Esophagus (tissue), 2 donors: ENCODE data around the gene UBE2S. TPM values are rescaled to one million over a fixed set of nuclear protein-coding genes. Genes with fewer than 3 reads are reported as not detected.

ENCODE experiments used
- H3K27ac ChIP-seq, 2 donors: one replicate each; pipeline ENCODE4 v1.5.1; 2013; ENCODE audit warnings: low read depth in 2 of 2, mild to moderate bottlenecking in 2 of 2, inconsistent platforms in 1 of 2, low read length in 1 of 2, moderate library complexity in 1 of 2
- H3K27me3 ChIP-seq, 2 donors: one replicate each; pipeline ENCODE4 v1.6.1; 2013; ENCODE audit warnings: low read length in 2 of 2, control low read depth in 1 of 2, mild to moderate bottlenecking in 1 of 2; ENCODE audit not compliant: insufficient read depth in 2 of 2, control insufficient read depth in 1 of 2
- H3K36me3 ChIP-seq, 2 donors: one replicate each; pipeline ENCODE4 v1.6.1; 2013; ENCODE audit warnings: low read length in 1 of 2; ENCODE audit not compliant: control insufficient read depth in 2 of 2, insufficient read depth in 2 of 2
- H3K4me1 ChIP-seq, 2 donors: one replicate each; pipeline ENCODE4 v1.6.1; 2013; ENCODE audit warnings: low read length in 1 of 2; ENCODE audit not compliant: control insufficient read depth in 2 of 2, insufficient read depth in 2 of 2
- H3K4me3 ChIP-seq, 2 donors: one replicate each; pipeline ENCODE4 v1.5.1; 2013; ENCODE audit warnings: low read length in 2 of 2, mild to moderate bottlenecking in 2 of 2, low read depth in 1 of 2, moderate library complexity in 1 of 2
- H3K9me3 ChIP-seq, 2 donors: one replicate each; pipeline ENCODE4 v1.6.1; 2013; ENCODE audit warnings: mild to moderate bottlenecking in 2 of 2, low read depth in 1 of 2, low read length in 1 of 2, moderate library complexity in 1 of 2; ENCODE audit not compliant: control insufficient read depth in 2 of 2, insufficient read depth in 1 of 2
- WGBS, 2 donors: extraction: QIAGEN DNeasy Blood & Tissue Kit; methylation state at CpG; one replicate each; pipeline ENCODE4 v1.1.7; 2013; 5-methylcytosine and 5-hydroxymethylcytosine counted together
- polyA plus RNA-seq, 2 donors: library from polyadenylated mRNA; stranded (reverse); fragments of 200-250 nt; gene quantifications; one replicate each; pipeline ENCODE4 v1.2.3, GENCODE V29; 2013
- donor health status: healthy with polysubstance abuse.
- donor health status: Bipolar disorder and iron deficiency.

The UBE2S gene
- polyA plus RNA-seq, 2 donors: 12.8 to 24.1 TPM

DNA sequence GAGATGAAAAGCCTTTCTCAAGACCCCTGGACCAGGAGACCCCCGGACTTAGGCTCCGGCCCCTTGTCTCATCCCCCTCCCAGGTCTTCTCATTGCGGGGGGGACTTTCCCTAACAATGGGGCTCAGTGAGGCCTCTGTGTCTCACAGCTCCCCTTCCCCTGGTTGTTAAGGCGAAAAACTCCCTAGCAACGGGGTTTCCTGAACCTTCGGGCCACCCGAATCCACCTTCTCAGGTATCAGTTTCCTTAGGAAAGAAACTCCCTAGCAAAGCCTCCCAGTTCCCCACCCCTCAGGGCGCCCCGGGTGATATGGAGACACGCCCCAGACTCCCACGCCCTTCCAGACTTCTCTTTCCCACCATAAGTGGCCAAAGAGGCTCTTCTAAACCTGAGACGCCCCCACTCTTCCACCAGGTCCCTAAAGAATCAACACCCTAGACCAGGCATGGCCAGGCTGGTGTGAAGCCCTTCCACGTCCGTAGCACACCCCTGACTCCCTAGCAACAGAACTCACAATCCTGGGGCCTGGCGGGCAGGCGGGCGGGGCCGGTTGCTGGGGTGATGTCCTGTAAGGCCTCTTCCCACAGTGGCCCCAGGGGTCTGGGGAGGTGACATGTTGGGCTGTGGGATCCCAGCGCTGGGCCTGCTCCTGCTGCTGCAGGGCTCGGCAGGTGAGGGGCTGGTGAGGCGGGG is 31.2 kb downstream of the UBE2S start, which contains the start of gene TMEM190:
TMEM190 (plus strand) TSS at position 586 of the 693 bp plus-strand sequence; CDS start at position 614, 28 bp downstream.
- Histone ChIP-seq H3K4me3 (no peak within 1 kb of the TSS), H3K36me3 (no peaks in the 10 kb centered on the region), H3K4me1 (peaks cover 0 to 7% of the 10 kb centered on the region in 2 donors), H3K27me3 (peaks cover 0 to 11% of the 10 kb centered on the region in 2 donors), H3K27ac (no peak within 1 kb of the TSS), H3K9me3 (no peaks in the 10 kb centered on the region)
- WGBS, 2 donors: 41 to 46% methylated on average over 21 of the region's 21 CpGs

DNA sequence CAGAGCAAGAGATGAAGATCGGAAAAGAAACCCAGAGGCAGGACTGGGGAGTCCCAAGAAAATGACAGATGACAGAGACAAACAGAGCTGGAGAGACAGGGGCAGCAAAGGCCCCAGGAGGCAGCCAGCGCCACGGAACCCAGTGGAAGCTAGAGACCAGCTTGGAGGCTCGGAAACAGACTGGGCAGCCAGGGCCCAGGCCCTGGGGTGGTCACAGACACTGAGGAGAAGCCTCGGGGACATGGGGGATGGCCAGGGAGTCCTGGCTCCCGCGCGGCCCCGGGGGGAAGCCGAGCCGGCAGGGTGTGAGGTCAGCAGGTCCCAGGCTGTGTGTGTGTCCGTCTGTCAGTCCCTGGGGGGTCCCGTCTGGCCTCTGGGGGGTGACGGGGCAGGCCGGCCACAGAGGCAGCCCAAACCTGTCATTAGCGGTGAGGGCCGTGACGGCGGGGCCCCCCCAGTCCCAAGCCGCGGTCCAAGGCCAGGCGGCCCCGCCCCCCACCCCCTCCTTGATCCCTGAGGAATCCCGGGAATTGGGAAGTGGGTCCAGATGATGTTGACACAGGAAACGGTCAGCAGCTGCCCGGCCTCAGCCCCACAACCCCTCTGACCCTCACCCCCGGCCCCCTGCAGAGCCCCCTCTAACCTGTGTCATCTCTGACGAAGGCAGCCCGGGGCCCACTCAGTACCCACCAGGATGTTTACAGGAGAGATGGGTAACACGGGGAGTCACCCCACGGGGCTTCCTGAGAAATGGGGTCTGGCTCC is 33.4 kb downstream of the UBE2S start:
- peaks cover 0 to 30% of the 10 kb centered on the region in 2 donors for H3K27me3 ChIP-seq
- 10 to 17% methylated on average over 25 to 31 of the region's 31 CpGs for WGBS, 2 donors
- H3K27ac ChIP-seq: no peak overlapping the region
- H3K36me3 ChIP-seq: no peaks in the 10 kb centered on the region
- H3K9me3 ChIP-seq: no peaks in the 10 kb centered on the region
- H3K4me3 ChIP-seq: no peak overlapping the region
- peaks cover 0 to 10% of the 10 kb centered on the region in 2 donors for H3K4me1 ChIP-seq

DNA sequence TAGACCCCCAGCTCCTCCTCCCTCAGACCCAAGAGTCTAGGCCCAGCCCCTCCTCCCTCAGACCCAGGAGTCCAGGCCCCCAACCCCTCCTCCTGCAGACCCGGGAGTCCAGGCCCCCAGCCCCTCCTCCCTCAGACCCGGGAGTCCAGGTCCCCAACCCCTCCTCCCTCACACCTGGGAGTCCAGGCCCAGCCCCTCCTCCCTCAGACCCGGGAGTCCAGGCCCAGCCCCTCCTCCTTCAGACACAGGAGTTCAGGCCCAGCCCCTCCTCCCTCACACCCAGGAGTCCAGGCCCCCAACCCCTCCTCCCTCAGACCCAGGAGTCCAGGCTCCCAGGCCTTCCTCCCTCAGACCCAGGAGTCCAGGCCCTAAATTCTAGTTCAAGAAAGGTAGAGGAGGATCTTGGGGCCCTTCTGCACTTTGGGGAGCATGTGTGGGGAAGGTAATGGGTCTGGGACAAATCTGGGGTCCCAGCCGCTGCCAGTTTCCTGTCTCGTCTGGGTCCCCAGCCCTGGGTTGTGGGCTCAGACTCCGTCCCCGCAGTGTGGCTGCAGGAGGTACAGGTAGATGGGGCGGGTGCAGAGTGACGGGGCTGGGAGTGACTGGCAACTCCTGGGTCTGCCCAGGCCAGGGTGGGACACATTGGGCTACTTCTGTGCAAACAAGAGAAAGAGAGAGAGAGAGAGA is 34.1 kb downstream of the UBE2S start:
- Histone ChIP-seq H3K36me3 (no peaks in the 10 kb centered on the region), H3K9me3 (no peaks in the 10 kb centered on the region), H3K27ac (no peak overlapping the region), H3K27me3 (peaks cover 0 to 36% of the 10 kb centered on the region in 2 donors), H3K4me1 (peaks cover 0 to 13% of the 10 kb centered on the region in 2 donors), H3K4me3 (no peak overlapping the region)
- 44 to 48% methylated on average over 8 to 9 of the region's 9 CpGs for WGBS, 2 donors

DNA sequence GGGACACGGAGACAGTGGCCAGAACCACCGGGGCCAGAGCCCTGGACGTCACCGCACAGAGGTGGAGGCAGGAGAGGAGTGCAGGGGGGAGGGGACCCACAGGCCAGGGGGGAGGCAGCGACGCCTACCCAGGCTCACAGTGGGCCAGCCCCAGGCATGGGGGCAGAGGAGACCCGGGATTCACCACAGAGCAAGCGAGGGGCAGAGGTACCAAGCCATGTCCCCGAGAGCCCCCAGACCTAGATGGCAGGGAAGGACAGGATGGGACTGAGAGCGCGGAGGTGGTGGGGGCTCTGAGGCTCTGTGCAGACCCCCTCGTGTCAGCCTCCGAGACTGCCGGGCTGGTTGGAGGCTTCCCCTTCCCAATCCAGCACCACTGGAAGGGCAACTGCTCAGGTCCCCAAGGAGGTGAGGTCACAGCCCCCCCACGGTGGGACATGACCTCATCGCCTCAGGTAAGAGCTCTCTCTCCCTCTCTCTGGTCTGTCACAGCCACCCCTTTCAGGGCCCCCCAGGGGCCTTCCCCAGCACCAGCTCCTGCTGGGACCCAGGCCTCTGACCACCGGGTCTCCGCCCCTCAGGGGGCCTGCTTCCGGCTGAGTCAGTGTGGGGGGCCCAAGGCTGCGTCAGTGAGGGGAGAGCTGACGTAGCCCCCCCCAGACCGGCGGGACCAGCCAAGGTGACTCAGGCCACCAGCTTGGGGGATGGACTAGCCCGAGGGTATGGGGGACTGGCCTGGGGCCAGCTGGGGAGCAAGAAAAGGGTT is 35.1 kb downstream of the UBE2S start:
- peaks cover 0 to 13% of the 10 kb centered on the region in 2 donors for H3K4me1 ChIP-seq
- WGBS, 2 donors: 37 to 41% methylated on average over 24 of the region's 24 CpGs
- H3K27ac ChIP-seq: no peak overlapping the region
- H3K36me3 ChIP-seq: no peaks in the 10 kb centered on the region
- H3K9me3 ChIP-seq: no peaks in the 10 kb centered on the region
- no peak overlapping the region for H3K4me3 ChIP-seq
- peaks cover 0 to 36% of the 10 kb centered on the region in 2 donors for H3K27me3 ChIP-seq

DNA sequence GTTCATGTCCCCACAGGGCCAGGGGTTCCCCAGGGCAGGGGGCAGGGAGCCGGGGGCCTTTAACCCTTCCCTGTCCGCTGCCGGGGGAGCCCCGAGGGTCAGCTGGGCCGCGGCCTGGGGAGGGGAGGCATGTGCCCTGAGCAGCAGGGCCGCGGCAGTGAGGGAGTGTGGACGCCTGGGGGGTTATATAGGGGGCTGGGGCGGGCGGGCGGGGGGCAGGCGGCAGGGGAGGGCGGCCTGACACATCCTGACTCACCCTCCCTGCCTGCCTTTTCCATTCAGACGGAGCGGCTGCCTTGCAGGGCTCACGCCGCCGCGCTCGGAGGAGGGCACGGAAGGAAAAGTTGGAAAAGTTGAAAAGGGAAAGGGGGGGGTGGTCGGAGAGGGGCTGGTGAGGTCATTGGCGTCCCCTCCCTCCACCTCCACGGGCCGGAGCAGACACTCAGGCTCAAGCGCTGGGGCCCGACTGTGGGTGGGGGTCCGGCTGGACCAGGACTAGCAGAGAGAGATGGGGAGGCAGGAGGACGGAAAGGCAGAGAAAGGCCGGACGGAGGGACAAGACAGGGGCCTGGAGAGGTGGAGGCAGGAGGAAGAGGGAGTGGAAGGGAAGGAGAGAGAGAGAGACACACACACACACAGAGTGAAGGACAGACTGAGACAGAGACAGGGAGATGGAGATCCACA is 37.1 kb downstream of the UBE2S start, which contains the start of gene IL11:
IL11 (minus strand) TSS at position 159 of the 684 bp plus-strand sequence; CDS start at position 6, 153 bp downstream.
- H3K27me3 ChIP-seq: peaks cover 0 to 36% of the 10 kb centered on the region in 2 donors
- H3K27ac ChIP-seq: no peak within 1 kb of the TSS
- WGBS, 2 donors: 9 to 16% methylated on average over 23 to 32 of the region's 32 CpGs
- no peaks in the 10 kb centered on the region for H3K9me3 ChIP-seq
- peak within 1 kb of the TSS in 1 of 2 donors; percentile 0 for H3K4me3 ChIP-seq
- H3K4me1 ChIP-seq: peaks cover 0 to 6% of the 10 kb centered on the region in 2 donors
- H3K36me3 ChIP-seq: no peaks in the 10 kb centered on the region

DNA sequence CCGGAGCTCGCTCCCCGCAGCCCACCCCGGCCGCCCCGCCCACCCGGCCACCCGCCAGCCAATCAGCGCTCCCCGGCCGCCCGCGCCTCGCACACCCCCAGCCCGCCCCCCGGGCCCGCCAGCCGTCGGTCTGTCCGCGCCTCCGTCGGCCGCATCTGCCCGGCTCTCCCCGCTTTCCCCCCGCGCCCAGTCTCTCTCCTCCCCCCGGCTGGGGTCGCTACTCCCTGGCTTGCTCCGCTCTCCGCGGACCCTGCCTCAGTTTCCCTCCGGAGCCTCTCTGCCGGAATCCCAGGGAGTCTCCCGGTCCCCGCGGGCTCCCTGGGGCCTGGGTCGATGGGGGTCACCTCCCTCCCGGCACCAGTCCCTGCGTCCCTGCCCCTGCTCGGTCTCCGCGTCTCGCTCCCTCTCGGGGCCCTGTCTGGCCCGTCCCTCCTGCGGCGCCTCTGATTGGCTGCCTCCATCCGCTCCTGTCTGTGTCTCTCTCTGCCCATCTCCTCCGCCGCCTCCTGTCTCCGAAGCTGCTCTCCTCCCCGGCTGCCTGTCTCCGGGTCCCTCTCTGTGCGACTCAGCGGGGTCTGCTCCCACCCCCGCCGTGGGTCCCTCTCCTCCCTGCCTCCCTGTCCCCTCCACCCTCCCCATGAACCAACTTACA is 37.8 kb downstream of the UBE2S start:
- Histone ChIP-seq H3K36me3 (no peaks in the 10 kb centered on the region), H3K9me3 (no peaks in the 10 kb centered on the region), H3K4me3 (peak overlapping the region in 1 of 2 donors; percentile 0), H3K27me3 (peaks cover 0 to 36% of the 10 kb centered on the region in 2 donors), H3K4me1 (peaks cover 0 to 6% of the 10 kb centered on the region in 2 donors), H3K27ac (no peak overlapping the region)
- WGBS, 2 donors: 1 to 2% methylated on average over 30 to 59 of the region's 59 CpGs

DNA sequence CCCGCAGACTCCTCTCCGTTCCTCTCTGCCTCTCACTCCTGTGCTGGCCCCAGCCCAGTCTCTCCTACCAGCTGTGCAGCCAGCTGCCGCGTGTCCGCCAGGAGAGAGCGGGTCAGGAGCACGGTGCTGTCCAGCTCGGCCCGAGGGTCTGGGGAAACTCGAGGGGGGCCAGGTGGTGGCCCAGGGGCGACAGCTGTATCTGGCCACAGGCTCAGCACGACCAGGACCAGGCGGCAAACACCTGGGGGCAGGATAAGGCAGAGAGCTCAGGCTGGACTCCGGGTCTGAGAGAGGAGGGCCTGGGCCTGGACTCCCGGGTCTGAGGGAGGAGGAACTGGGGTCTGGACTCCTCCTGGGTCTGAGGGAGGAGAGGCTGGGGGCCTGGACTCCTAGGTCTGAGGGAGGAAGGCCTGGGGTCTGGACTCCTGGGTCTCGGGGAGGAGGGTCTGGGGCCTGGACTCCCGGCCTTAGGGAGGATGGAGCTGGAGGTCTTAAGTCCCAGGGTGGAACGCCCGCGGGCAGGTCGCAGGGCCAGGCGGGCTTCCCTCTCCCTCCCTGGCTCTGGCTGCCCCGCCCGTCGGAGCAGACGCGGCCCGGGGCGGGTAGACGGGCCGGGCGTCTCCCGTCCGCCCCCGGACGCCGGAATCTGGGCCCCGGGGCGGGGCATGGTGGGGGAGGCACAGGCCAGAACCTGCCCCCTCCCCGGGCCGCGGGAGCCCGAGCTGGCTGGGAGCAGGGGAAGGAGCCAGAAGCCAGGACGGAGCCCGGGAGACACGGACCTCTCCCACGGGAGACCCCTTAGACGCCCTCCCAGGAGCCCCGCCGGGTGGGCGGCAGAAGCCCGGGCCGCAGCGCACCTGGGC is 38.7 kb downstream of the UBE2S start:
- H3K4me3 ChIP-seq: peak overlapping the region in 1 of 2 donors; percentile 0
- H3K9me3 ChIP-seq: no peaks in the 10 kb centered on the region
- WGBS, 2 donors: 8 to 12% methylated on average over 41 to 54 of the region's 54 CpGs
- peaks cover 0 to 6% of the 10 kb centered on the region in 2 donors for H3K4me1 ChIP-seq
- peaks cover 0 to 32% of the 10 kb centered on the region in 2 donors for H3K27me3 ChIP-seq
- no peak overlapping the region for H3K27ac ChIP-seq
- no peaks in the 10 kb centered on the region for H3K36me3 ChIP-seq

DNA sequence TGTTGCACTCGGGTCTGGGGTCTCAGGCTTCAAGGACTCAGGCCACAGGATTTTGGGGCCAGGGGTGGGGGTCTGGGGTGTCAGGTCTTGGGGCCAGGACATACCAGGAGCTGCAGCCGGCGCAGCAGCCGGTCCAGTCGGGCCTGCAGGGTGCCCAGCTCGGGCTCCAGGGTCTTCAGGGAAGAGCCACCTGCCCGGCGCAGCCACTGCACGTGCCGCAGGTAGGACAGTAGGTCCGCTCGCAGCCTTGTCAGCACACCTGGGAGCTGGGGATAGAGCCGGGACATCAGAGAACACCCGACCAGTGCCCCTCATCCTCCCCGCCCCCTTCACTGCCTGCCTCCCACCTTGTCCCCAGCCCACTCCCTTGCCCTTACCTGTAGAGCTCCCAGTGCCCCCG is 39.5 kb downstream of the UBE2S start:
- Histone ChIP-seq H3K36me3 (no peaks in the 10 kb centered on the region), H3K9me3 (no peaks in the 10 kb centered on the region), H3K27ac (no peak overlapping the region), H3K4me1 (peaks cover 0 to 6% of the 10 kb centered on the region in 2 donors), H3K27me3 (peaks cover 0 to 32% of the 10 kb centered on the region in 2 donors), H3K4me3 (no peak overlapping the region)
- 80 to 87% methylated on average over 14 to 16 of the region's 16 CpGs for WGBS, 2 donors
